NB4 (cell line): ENCODE data around the gene XPO4.

Experiments
- CTCF ChIP-seq: IDR thresholded peaks from one replicate; pipeline ENCODE4 v1.5.1; 2012; ENCODE audit warnings: low read depth, low read length
- MAX ChIP-seq: IDR thresholded peaks from 2 replicates; pipeline ENCODE4 v1.6.1; 2011; ENCODE audit warnings: low read depth, low read length
- MYC ChIP-seq: IDR thresholded peaks from 2 replicates; pipeline ENCODE4 v1.6.1; 2011; ENCODE audit warnings: low read depth, low read length
- POLR2A ChIP-seq: IDR thresholded peaks from 2 replicates; pipeline ENCODE4 v1.6.1; 2011; ENCODE audit warnings: mild to moderate bottlenecking; ENCODE audit not compliant: insufficient read length; ENCODE audit errors: extremely low read depth

- TF ChIP-seq CTCF: no peak
- no peak for TF ChIP-seq POLR2A
- no peak for TF ChIP-seq MYC
- TF ChIP-seq MAX: no peak
Observed at GRCh38 chr13:20848203-20848602, 54.3 kb downstream of the XPO4 start.
